ENCODE measurements around the gene MAGI1.
"Not testable (repeated sequence)": the region's sequence is repeated elsewhere in the genome, so short reads cannot be mapped to it uniquely, and the experiment has no call there.

Gene MAGI1

GRCh38 chr3:65526656-65527055, 512.1 kb downstream of the MAGI1 start:
- H3K4me3 ChIP-seq (replicated peaks; ENCODE audit: insufficient read depth, low read length): no peak overlapping the region
- no peaks in the 10 kb centered on the region for H3K27me3 ChIP-seq (ENCODE audit: insufficient read depth, poor library complexity, severe bottlenecking)
- no peak overlapping the region for H3K27ac ChIP-seq (replicated peaks)
- DNase-seq (ENCODE audit: low read depth in 1 of 2, low spot score in 1 of 2): no peak
- TF ChIP-seq SPI1 (IDR thresholded peaks at IDR 0.05; ENCODE audit: borderline replicate concordance, low read depth) (no peak), REST (IDR thresholded peaks at IDR 0.05; ENCODE audit: insufficient replicate concordance, low read depth) (no peak), GABPA (IDR thresholded peaks at IDR 0.05; ENCODE audit: low read depth) (no peak)

- TF ChIP-seq SPI1 (IDR thresholded peaks at IDR 0.05; ENCODE audit: borderline replicate concordance, low read depth) (no peak), POLR2AphosphoS5 (IDR thresholded peaks at IDR 0.05; ENCODE audit: low read depth) (no peak), CTCF (IDR thresholded peaks at IDR 0.05; ENCODE audit: insufficient read depth, low read length) (no peak)
- Histone ChIP-seq H3K27me3 (ENCODE audit: insufficient read depth, poor library complexity, severe bottlenecking) (no peaks in the 10 kb centered on the region), H3K4me3 (replicated peaks; ENCODE audit: insufficient read depth, low read length) (no peak overlapping the region), H3K27ac (replicated peaks) (no peak overlapping the region)
- no peak for DNase-seq (ENCODE audit: low read depth in 1 of 2, low spot score in 1 of 2)
Observed at GRCh38 chr3:65524584-65524983, 514.1 kb downstream of the MAGI1 start.

- Histone ChIP-seq H3K27ac (replicated peaks) (no peak overlapping the region), H3K27me3 (ENCODE audit: insufficient read depth, poor library complexity, severe bottlenecking) (no peaks in the 10 kb centered on the region), H3K4me3 (replicated peaks; ENCODE audit: insufficient read depth, low read length) (no peak overlapping the region)
- TF ChIP-seq POLR2AphosphoS5 (IDR thresholded peaks at IDR 0.05; ENCODE audit: low read depth) (no peak), SPI1 (IDR thresholded peaks at IDR 0.05; ENCODE audit: borderline replicate concordance, low read depth) (no peak)
- DNase-seq (ENCODE audit: low read depth in 1 of 2, low spot score in 1 of 2): no peak
Observed at GRCh38 chr3:65523878-65524277, 514.8 kb downstream of the MAGI1 start.

- no peaks in the 10 kb centered on the region for H3K27me3 ChIP-seq (ENCODE audit: insufficient read depth, poor library complexity, severe bottlenecking)
- no peak overlapping the region for H3K4me3 ChIP-seq (replicated peaks; ENCODE audit: insufficient read depth, low read length)
- TF ChIP-seq SPI1 (IDR thresholded peaks at IDR 0.05; ENCODE audit: borderline replicate concordance, low read depth): no peak
- no peak for TF ChIP-seq POLR2AphosphoS5 (IDR thresholded peaks at IDR 0.05; ENCODE audit: low read depth)
- TF ChIP-seq CTCF (IDR thresholded peaks at IDR 0.05; ENCODE audit: insufficient read depth, low read length): no peak
- TF ChIP-seq GABPA (IDR thresholded peaks at IDR 0.05; ENCODE audit: low read depth): no peak
- TF ChIP-seq REST (IDR thresholded peaks at IDR 0.05; ENCODE audit: insufficient replicate concordance, low read depth): no peak
- no peak overlapping the region for H3K27ac ChIP-seq (replicated peaks)
- no peak for DNase-seq (ENCODE audit: low read depth in 1 of 2, low spot score in 1 of 2)
Observed at GRCh38 chr3:65521032-65521431, 517.7 kb downstream of the MAGI1 start.

- no peak for DNase-seq (ENCODE audit: low read depth in 1 of 2, low spot score in 1 of 2)
- Histone ChIP-seq H3K4me3 (replicated peaks; ENCODE audit: insufficient read depth, low read length) (no peak overlapping the region), H3K27me3 (ENCODE audit: insufficient read depth, poor library complexity, severe bottlenecking) (no peaks in the 10 kb centered on the region), H3K27ac (replicated peaks) (no peak overlapping the region)
- TF ChIP-seq CTCF (IDR thresholded peaks at IDR 0.05; ENCODE audit: insufficient read depth, low read length) (no peak), GABPA (IDR thresholded peaks at IDR 0.05; ENCODE audit: low read depth) (no peak), REST (IDR thresholded peaks at IDR 0.05; ENCODE audit: insufficient replicate concordance, low read depth) (no peak), POLR2AphosphoS5 (IDR thresholded peaks at IDR 0.05; ENCODE audit: low read depth) (no peak), SPI1 (IDR thresholded peaks at IDR 0.05; ENCODE audit: borderline replicate concordance, low read depth) (no peak)
Observed at GRCh38 chr3:65516998-65517397, 521.7 kb downstream of the MAGI1 start.

- H3K27ac ChIP-seq (replicated peaks); H3K27me3 ChIP-seq (ENCODE audit: insufficient read depth, poor library complexity, severe bottlenecking); H3K4me3 ChIP-seq (replicated peaks; ENCODE audit: insufficient read depth, low read length); DNase-seq (ENCODE audit: low read depth in 1 of 2, low spot score in 1 of 2): not testable (repeated sequence)
Observed at GRCh38 chr3:65514317-65514716, 524.4 kb downstream of the MAGI1 start.

All from HL-60 (cell line).